Gastrocnemius medialis (tissue), 4 donors: ENCODE data around the gene C5orf52.

Experiments used
- CTCF ChIP-seq, 5 experiments: fragments of 450-650 bp in 3 of 5; fragments of 200-600 bp in 2 of 5; sonication (generic) in 2 of 5; IDR thresholded peaks in 4 of 5; conservative IDR thresholded peaks in 1 of 5; 1 replicate in 4 of 5; 2 replicates in 1 of 5; pipeline ENCODE4 v1.5.1; 2016 to 2019; ENCODE audit warnings: antibody characterized with exemption in 5 of 5, mild to moderate bottlenecking in 3 of 5, moderate library complexity in 3 of 5
- POLR2A ChIP-seq, 2 donors: fragments of 450-650 bp; IDR thresholded peaks; one replicate each; pipeline ENCODE4 v1.6.1; 2017; ENCODE audit warnings: antibody characterized with exemption in 2 of 2, mild to moderate bottlenecking in 2 of 2, moderate library complexity in 2 of 2

- no peak for TF ChIP-seq POLR2A (IDR thresholded peaks at IDR 0.05)
- no peak for TF ChIP-seq CTCF (IDR thresholded peaks at IDR 0.05 in 4 of 5, conservative IDR thresholded peaks at IDR 0.05 in 1 of 5)
These were observed 43.2 kb downstream of the C5orf52 start for GRCh38 chr5:157714596-157714864.
